Muscle layer of duodenum (tissue), 2 donors: ENCODE measurements around the gene NEGR1.

Source experiments
- H3K27ac ChIP-seq: one replicate; pipeline ENCODE4 v1.7.0; 2013; ENCODE audit warnings: mild to moderate bottlenecking, low read length
- H3K27me3 ChIP-seq: one replicate; pipeline ENCODE4 v1.7.0; 2013; ENCODE audit warnings: low read depth, mild to moderate bottlenecking, control low read depth, low read length
- H3K36me3 ChIP-seq, 2 donors: one replicate each; pipeline ENCODE4 v1.7.0; 2013; ENCODE audit warnings: low read length in 2 of 2, control low read depth in 1 of 2, mild to moderate bottlenecking in 1 of 2; ENCODE audit not compliant: insufficient read depth in 2 of 2, control insufficient read depth in 1 of 2
- H3K4me1 ChIP-seq, 2 donors: one replicate each; pipeline ENCODE4 v1.7.0; 2013; ENCODE audit warnings: low read length in 2 of 2, mild to moderate bottlenecking in 2 of 2, control low read depth in 1 of 2, moderate library complexity in 1 of 2; ENCODE audit not compliant: insufficient read depth in 2 of 2, control insufficient read depth in 1 of 2
- H3K4me3 ChIP-seq, 2 donors: one replicate each; pipeline ENCODE4 v1.7.0; 2013; ENCODE audit warnings: low read length in 2 of 2, low read depth in 1 of 2, mild to moderate bottlenecking in 1 of 2
- H3K9me3 ChIP-seq, 2 donors: one replicate each; pipeline ENCODE4 v1.7.0; 2013; ENCODE audit warnings: low read length in 2 of 2, control low read depth in 1 of 2, mild to moderate bottlenecking in 1 of 2; ENCODE audit not compliant: control insufficient read depth in 1 of 2
- donor health status: healthy.

Gene NEGR1

DNA sequence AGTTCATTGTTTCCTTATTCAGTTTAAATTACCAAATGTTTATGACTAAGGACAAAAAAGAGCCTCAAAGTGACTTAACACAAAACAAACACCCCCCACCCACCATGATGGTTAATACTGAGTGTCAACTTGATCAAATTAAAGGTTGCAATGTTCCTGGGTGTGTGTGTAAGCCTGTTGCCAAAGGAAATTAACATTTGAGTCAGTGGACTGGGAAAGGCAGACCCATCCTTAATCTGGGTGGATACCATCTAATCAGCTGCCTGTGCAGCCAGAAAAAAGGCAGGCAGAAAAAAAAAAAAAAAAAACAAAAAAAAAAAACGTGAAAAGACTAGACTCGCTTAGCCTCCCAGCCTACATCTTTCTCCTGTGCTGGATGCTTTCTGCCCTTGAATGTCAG, 543.4 kb downstream of the NEGR1 start:
- no peaks in the 10 kb centered on the region for H3K4me1 ChIP-seq
- H3K4me3 ChIP-seq = no peak overlapping the region
- no peaks in the 10 kb centered on the region for H3K9me3 ChIP-seq
- H3K27ac ChIP-seq = no peak overlapping the region
- no peaks in the 10 kb centered on the region for H3K36me3 ChIP-seq
- no peaks in the 10 kb centered on the region for H3K27me3 ChIP-seq

DNA sequence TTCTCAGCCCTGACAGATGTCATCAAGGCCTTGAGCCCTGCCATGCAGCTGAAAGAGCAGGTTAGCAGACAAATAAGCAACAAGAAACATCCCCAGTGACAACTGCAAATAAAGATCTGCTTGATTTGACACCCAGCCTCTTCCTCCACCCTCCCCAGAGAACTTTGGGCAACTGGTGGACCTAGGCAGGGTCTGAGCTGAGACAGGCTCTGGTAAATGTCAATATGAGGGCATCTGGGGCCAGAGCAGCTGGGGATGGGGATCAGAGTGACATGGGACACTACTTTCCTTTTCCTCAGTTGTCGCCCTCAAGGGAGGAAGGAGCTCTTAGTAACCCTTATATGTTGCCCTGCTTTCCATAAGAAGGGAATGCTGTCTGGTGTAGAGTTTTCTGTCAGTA, 544.1 kb downstream of the NEGR1 start:
- Histone ChIP-seq H3K27ac (no peak overlapping the region), H3K9me3 (no peaks in the 10 kb centered on the region), H3K27me3 (no peaks in the 10 kb centered on the region), H3K4me3 (no peak overlapping the region), H3K4me1 (no peaks in the 10 kb centered on the region), H3K36me3 (no peaks in the 10 kb centered on the region)

DNA sequence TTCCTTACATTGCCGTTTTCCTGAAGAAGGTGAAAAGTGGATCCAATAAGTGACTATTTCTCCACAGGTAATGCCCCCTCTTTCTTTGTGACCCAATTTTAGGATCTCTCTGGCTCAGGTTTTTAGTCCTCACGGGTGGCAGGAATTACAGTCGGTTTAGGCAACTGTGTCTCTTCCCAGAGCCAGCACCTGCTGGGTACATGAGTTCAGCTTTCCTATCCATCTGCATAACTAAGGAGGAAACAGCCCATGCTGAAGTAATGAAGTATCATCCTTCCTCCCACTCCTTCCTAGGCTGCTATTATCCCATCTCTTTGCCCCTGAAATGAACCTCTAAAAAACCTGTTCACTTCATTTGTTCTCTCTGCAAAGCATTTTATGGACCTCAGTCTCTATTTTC, 544.6 kb downstream of the NEGR1 start:
- Histone ChIP-seq H3K27me3 (no peaks in the 10 kb centered on the region), H3K9me3 (no peaks in the 10 kb centered on the region), H3K4me1 (no peaks in the 10 kb centered on the region), H3K36me3 (no peaks in the 10 kb centered on the region), H3K4me3 (no peak overlapping the region), H3K27ac (no peak overlapping the region)

DNA sequence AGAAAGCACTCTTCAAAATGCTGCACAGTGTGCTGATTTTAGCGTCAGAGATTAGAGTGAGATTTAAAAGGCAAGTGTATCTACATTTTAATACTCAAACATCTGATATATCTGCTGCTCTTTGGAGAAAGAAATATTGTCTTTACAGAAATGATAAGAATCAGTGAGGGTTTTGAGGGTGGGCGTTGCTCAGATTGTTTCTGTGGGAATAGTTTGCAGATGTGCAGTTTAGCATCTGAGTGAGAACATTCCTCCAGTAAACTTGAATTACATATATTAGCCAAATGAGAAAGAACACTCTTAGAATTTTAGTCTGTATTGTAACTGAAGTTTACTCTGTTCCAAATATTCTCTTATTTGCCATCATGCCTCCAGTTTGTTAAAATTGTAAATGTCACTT, 549.2 kb downstream of the NEGR1 start:
- H3K27ac ChIP-seq = no peak overlapping the region
- H3K4me1 ChIP-seq = no peaks in the 10 kb centered on the region
- no peaks in the 10 kb centered on the region for H3K36me3 ChIP-seq
- H3K4me3 ChIP-seq = no peak overlapping the region
- no peaks in the 10 kb centered on the region for H3K9me3 ChIP-seq
- no peaks in the 10 kb centered on the region for H3K27me3 ChIP-seq

DNA sequence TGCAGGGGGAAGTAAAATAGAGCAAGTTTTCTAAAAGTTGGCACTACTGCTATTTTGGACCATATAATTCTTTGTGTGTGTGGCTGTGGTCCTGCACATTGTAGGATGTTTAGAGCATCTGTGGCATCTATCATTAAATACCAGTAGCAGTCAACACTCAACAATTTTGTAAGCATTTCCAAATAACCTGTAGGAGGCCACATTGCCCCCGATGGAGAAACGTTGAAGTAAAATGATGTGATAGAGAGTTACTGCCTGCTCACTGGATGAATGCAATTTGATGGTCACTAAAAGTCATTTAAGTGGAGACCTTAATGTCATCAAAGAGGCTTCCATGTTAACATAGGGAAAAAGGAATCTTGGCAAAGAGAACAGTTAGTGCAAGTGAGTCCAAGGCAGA, 560.8 kb downstream of the NEGR1 start:
- Histone ChIP-seq H3K4me1 (no peaks in the 10 kb centered on the region), H3K36me3 (no peaks in the 10 kb centered on the region), H3K27ac (no peak overlapping the region), H3K27me3 (no peaks in the 10 kb centered on the region), H3K4me3 (no peak overlapping the region), H3K9me3 (no peaks in the 10 kb centered on the region)

DNA sequence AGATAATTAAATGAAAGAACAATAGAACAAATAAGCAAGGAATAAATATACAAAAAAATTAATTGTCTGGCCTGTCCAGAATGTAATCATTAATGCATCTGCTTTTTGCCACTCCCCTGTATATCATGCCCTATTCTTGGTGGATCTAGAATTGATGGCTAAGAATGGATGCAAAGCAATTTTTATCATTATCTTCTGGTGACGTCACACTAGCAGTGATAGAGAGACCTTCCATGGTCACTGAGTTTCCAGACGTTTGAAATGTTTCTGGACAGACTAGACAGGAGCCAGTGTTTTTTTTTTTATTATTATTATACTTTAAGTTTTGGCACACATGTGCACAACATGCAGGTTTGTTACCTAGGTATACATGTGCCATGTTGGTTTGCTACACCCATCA, 563.0 kb downstream of the NEGR1 start:
- no peak overlapping the region for H3K27ac ChIP-seq
- no peak overlapping the region for H3K4me3 ChIP-seq
- H3K9me3 ChIP-seq = peaks cover 0 to 6% of the 10 kb centered on the region in 2 donors
- no peaks in the 10 kb centered on the region for H3K4me1 ChIP-seq
- H3K36me3 ChIP-seq = no peaks in the 10 kb centered on the region
- no peaks in the 10 kb centered on the region for H3K27me3 ChIP-seq

DNA sequence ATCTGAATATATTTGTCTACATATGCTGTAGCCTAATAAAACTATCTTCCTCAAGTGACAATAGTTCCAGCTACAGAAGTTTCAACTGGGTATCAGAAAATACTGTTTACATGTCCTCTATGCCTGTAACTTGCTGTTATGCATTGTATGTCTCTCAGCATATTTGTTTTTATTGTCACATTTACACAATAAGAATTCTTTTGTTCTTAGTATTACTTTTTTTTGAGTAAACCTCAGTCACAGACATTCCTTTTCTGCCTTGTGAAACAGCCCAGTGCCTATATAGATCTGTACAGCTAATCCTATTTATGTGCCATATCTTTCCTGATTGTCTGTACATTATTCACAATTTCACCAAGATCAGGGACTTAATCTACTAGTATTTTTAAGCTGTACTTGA, 565.2 kb downstream of the NEGR1 start:
- Histone ChIP-seq H3K4me1 (no peaks in the 10 kb centered on the region), H3K9me3 (peaks cover 0 to 6% of the 10 kb centered on the region in 2 donors), H3K27me3 (no peaks in the 10 kb centered on the region), H3K36me3 (no peaks in the 10 kb centered on the region), H3K27ac (no peak overlapping the region), H3K4me3 (no peak overlapping the region)

DNA sequence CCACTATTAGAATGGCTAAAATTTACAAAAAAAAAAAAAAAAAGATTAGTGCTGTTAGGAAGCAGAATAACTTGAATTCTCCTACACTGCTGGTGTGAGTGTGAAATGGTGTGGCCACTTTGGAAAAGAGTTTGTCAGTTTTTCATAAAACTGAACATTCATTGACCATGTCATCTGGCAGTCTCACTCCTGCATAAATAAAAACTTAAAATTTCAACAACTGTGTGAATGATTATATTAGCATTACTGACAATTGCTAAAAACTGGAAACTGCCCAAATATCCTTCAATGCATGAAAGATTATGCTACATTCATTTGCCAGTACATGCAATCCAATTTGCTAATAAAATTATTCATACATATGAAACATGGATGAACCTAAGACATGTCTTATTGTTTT, 570.9 kb downstream of the NEGR1 start:
- Histone ChIP-seq H3K9me3 (peaks cover 0 to 6% of the 10 kb centered on the region in 2 donors), H3K27me3 (no peaks in the 10 kb centered on the region), H3K27ac (no peak overlapping the region), H3K4me1 (no peaks in the 10 kb centered on the region), H3K4me3 (no peak overlapping the region), H3K36me3 (no peaks in the 10 kb centered on the region)

DNA sequence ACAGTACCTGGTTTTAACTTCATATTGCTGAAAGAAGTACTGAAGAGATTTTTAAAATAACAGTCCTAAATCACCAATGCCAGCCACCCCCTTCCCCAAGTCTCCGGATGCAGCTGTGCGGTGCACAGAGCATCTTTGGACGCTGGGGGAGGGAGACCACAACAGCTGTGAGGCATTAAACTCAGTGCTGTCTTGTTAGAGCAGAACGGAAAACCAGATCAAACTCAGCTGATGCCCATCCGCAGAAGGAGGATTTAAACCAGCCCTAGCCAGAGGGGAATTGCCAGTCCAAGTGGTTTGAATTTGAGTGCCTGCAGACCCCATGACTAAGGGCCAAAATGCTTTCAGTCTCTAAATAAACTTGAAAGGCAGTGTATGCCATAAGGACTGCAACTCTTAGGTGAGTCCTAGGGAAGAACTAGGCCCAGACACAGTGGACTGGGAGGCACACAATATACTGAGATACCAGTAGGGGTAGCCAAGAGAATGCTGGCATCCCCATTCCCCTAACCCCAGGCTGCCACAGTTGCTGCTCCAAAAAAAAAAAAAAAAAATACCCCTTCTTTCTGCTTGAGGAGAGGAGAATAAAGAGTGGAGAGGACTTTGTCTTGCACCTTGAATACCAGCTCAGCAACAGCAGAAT, 576.2 kb downstream of the NEGR1 start:
- Histone ChIP-seq H3K4me1 (no peaks in the 10 kb centered on the region), H3K4me3 (no peak overlapping the region), H3K27ac (no peak overlapping the region), H3K9me3 (peaks cover 0 to 4% of the 10 kb centered on the region in 2 donors), H3K27me3 (no peaks in the 10 kb centered on the region), H3K36me3 (no peaks in the 10 kb centered on the region)

DNA sequence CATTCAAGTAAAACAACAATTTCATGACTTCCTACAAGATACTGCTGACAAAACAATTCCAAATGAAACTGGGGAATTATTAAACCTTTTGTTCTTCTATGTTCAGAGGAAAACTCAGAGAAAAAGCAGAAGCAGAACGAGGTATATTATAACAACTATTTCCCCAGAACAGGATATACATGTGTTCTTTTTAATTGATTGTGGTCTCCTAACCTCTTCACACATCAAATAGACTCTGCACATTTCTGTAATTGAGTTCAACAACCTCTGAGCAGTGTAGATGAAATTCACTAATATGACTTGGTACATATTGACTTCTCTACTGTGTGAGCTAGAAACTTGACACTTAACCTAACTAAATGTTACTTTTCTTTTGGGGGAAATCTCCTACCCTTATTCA, 584.2 kb downstream of the NEGR1 start:
- no peak overlapping the region for H3K4me3 ChIP-seq

DNA sequence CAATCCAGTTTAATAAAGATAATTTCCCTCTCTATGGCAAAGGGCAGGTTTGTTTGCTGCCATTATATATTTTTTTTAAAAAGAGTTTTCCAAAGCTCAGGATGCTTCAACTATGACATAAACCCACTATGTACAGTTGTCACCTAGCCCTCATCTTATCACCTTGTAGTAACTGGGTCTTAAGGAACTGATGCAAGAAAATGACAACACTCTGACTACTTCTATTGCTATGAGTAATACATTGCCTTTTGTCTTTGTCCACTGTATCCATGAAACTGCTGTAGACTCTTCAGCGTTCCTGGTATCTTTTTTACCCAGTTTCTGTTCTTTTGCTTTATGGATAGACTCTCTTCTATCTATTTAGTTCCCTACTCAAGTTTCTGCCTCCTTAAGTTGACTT, 586.5 kb downstream of the NEGR1 start:
- Histone ChIP-seq H3K9me3 (no peaks in the 10 kb centered on the region), H3K27me3 (no peaks in the 10 kb centered on the region), H3K27ac (no peak overlapping the region), H3K36me3 (no peaks in the 10 kb centered on the region), H3K4me1 (no peaks in the 10 kb centered on the region), H3K4me3 (no peak overlapping the region)

More for the DNA sequence above, 584.2 kb downstream of the NEGR1 start:
- Histone ChIP-seq H3K4me1 (no peaks in the 10 kb centered on the region), H3K27ac (no peak overlapping the region), H3K36me3 (no peaks in the 10 kb centered on the region), H3K9me3 (peaks cover 0 to 4% of the 10 kb centered on the region in 2 donors), H3K27me3 (no peaks in the 10 kb centered on the region)

DNA sequence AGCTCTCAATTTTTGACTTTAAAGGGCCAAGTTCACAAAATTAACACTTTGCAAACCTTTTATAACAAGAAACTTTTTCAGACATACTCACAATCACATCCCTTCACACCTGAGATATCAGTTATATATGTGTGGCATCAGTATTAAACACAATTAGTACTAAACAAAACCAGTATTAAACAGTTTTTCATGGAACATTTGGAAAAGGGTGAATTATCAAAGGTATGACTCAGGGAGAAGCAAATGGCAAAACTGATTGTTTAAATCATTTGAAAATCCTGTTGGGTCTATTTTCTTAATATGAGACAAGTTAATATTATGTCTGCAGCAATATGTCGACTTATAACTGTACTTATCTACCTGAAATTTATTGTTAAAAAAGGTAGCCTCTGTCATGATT, 587.3 kb downstream of the NEGR1 start:
- Histone ChIP-seq H3K4me3 (no peak overlapping the region), H3K27ac (no peak overlapping the region), H3K9me3 (no peaks in the 10 kb centered on the region)

More for the DNA sequence above, 587.3 kb downstream of the NEGR1 start:
- H3K4me1 ChIP-seq = no peaks in the 10 kb centered on the region
- no peaks in the 10 kb centered on the region for H3K36me3 ChIP-seq
- H3K27me3 ChIP-seq = no peaks in the 10 kb centered on the region
